PC-9 (cell line): Measurements from ENCODE around the gene CDC25A.

Experiments used
- CTCF ChIP-seq: fragments of 200-600 bp; sonication (generic); conservative IDR thresholded peaks from 2 replicates; pipeline ENCODE4 v1.6.1; 2017; ENCODE audit warnings: mixed run types, antibody characterized with exemption, mild to moderate bottlenecking, moderate library complexity
- EZH2 ChIP-seq: fragments of 200-600 bp; sonication (generic); IDR thresholded peaks from 2 replicates; pipeline ENCODE4 v1.8.0; 2017; ENCODE audit warnings: antibody characterized with exemption, low read depth

GRCh38 chr3:48140336-48140757, 47.9 kb downstream of the CDC25A start:
- TF ChIP-seq CTCF (no peak), EZH2 (no peak)
